Ishikawa (cell line): ENCODE measurements around the gene PRKCZ.

Source experiments
- CEBPB ChIP-seq: IDR thresholded peaks from 2 replicates; pipeline ENCODE4 v1.6.1; 2012
- CREB1 ChIP-seq: IDR thresholded peaks from 2 replicates; pipeline ENCODE4 v1.6.1; 2012; ENCODE audit warnings: low read depth
- EGR1 ChIP-seq: IDR thresholded peaks from 2 replicates; pipeline ENCODE4 v1.6.1; 2012
- EP300 ChIP-seq: IDR thresholded peaks from 2 replicates; pipeline ENCODE4 v1.6.1; 2012; ENCODE audit warnings: borderline replicate concordance
- FOXM1 ChIP-seq: IDR thresholded peaks from 2 replicates; pipeline ENCODE4 v1.6.1; 2012; ENCODE audit warnings: low read depth, borderline replicate concordance
- MAX ChIP-seq: IDR thresholded peaks from 2 replicates; pipeline ENCODE4 v1.6.1; 2012
- NFIC ChIP-seq: IDR thresholded peaks from 2 replicates; pipeline ENCODE4 v1.6.1; 2012
- RAD21 ChIP-seq: IDR thresholded peaks from 2 replicates; pipeline ENCODE4 v1.6.1; 2012; ENCODE audit warnings: low read depth
- TAF1 ChIP-seq: IDR thresholded peaks from 2 replicates; pipeline ENCODE4 v1.6.1; 2012; ENCODE audit warnings: low read depth, mild to moderate bottlenecking
- TCF12 ChIP-seq: IDR thresholded peaks from 2 replicates; pipeline ENCODE4 v1.6.1; 2012; ENCODE audit warnings: low read depth
- TEAD4 ChIP-seq: IDR thresholded peaks from 2 replicates; pipeline ENCODE4 v1.6.1; 2012
- YY1 ChIP-seq: IDR thresholded peaks from 2 replicates; pipeline ENCODE4 v1.6.1; 2012; ENCODE audit warnings: low read depth
- ZBTB7A ChIP-seq: IDR thresholded peaks from 2 replicates; pipeline ENCODE4 v1.6.1; 2012; ENCODE audit warnings: low read depth
- TF ChIP-seq, protein P1 (sequence below): IDR thresholded peaks from 2 replicates; pipeline ENCODE4 v1.6.1; 2012
- TF ChIP-seq, protein P2 (sequence below): IDR thresholded peaks from 2 replicates; pipeline ENCODE4 v1.6.1; 2012; ENCODE audit warnings: low read depth, mild to moderate bottlenecking

PRKCZ gene

GRCh38 chr1:2226525-2227345 lies 176.5 kb downstream of the PRKCZ start:
- peak; percentile 82; the same call in 1 of the 2 replicates for TF ChIP-seq ZBTB7A
- TF ChIP-seq NFIC: no peak

- TF ChIP-seq CEBPB (no peak), NFIC (0 out of 2 replicates have a peak, but pooled peaks have one; percentile 10), TEAD4 (peak; percentile 60), EGR1 (0 out of 2 replicates have a peak, but pooled peaks have one; percentile 22), ZBTB7A (no peak; the same call in 1 of the 2 replicates), TAF1 (peak; percentile 60; the same call in 1 of the 2 replicates)
- TF ChIP-seq, protein P1, sequence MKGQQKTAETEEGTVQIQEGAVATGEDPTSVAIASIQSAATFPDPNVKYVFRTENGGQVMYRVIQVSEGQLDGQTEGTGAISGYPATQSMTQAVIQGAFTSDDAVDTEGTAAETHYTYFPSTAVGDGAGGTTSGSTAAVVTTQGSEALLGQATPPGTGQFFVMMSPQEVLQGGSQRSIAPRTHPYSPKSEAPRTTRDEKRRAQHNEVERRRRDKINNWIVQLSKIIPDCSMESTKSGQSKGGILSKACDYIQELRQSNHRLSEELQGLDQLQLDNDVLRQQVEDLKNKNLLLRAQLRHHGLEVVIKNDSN: no peak
Measured at GRCh38 chr1:2227346-2228156, 177.3 kb downstream of the PRKCZ start.

GRCh38 chr1:2228157-2228594 lies 178.0 kb downstream of the PRKCZ start, which contains the start of gene SKI:
SKI (plus strand) TSS chr1:2228319; CDS start chr1:2228767, 448 bp downstream.
- no peak for TF ChIP-seq FOXM1
- TF ChIP-seq, protein P1: no peak
- TF ChIP-seq EP300: no peak

DNA sequence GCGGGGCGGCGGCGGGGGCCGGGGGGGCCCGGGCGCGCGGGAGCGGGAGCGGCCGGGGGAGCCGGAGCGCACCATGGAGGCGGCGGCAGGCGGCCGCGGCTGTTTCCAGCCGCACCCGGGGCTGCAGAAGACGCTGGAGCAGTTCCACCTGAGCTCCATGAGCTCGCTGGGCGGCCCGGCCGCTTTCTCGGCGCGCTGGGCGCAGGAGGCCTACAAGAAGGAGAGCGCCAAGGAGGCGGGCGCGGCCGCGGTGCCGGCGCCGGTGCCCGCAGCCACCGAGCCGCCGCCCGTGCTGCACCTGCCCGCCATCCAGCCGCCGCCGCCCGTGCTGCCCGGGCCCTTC lies 178.5 kb downstream of the PRKCZ start:
- TF ChIP-seq MAX: no peak
- TF ChIP-seq RAD21: no peak
- no peak for TF ChIP-seq TEAD4
- TF ChIP-seq, protein P1: no peak
- TF ChIP-seq NFIC: no peak
- no peak for TF ChIP-seq EGR1
- no peak for TF ChIP-seq EP300
- no peak for TF ChIP-seq ZBTB7A
- TF ChIP-seq, protein P2, sequence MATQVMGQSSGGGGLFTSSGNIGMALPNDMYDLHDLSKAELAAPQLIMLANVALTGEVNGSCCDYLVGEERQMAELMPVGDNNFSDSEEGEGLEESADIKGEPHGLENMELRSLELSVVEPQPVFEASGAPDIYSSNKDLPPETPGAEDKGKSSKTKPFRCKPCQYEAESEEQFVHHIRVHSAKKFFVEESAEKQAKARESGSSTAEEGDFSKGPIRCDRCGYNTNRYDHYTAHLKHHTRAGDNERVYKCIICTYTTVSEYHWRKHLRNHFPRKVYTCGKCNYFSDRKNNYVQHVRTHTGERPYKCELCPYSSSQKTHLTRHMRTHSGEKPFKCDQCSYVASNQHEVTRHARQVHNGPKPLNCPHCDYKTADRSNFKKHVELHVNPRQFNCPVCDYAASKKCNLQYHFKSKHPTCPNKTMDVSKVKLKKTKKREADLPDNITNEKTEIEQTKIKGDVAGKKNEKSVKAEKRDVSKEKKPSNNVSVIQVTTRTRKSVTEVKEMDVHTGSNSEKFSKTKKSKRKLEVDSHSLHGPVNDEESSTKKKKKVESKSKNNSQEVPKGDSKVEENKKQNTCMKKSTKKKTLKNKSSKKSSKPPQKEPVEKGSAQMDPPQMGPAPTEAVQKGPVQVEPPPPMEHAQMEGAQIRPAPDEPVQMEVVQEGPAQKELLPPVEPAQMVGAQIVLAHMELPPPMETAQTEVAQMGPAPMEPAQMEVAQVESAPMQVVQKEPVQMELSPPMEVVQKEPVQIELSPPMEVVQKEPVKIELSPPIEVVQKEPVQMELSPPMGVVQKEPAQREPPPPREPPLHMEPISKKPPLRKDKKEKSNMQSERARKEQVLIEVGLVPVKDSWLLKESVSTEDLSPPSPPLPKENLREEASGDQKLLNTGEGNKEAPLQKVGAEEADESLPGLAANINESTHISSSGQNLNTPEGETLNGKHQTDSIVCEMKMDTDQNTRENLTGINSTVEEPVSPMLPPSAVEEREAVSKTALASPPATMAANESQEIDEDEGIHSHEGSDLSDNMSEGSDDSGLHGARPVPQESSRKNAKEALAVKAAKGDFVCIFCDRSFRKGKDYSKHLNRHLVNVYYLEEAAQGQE: no peak
- no peak for TF ChIP-seq TCF12
- no peak for TF ChIP-seq CREB1
- TF ChIP-seq TAF1: no peak
- no peak for TF ChIP-seq YY1
- TF ChIP-seq CEBPB: no peak
- TF ChIP-seq FOXM1: no peak

DNA sequence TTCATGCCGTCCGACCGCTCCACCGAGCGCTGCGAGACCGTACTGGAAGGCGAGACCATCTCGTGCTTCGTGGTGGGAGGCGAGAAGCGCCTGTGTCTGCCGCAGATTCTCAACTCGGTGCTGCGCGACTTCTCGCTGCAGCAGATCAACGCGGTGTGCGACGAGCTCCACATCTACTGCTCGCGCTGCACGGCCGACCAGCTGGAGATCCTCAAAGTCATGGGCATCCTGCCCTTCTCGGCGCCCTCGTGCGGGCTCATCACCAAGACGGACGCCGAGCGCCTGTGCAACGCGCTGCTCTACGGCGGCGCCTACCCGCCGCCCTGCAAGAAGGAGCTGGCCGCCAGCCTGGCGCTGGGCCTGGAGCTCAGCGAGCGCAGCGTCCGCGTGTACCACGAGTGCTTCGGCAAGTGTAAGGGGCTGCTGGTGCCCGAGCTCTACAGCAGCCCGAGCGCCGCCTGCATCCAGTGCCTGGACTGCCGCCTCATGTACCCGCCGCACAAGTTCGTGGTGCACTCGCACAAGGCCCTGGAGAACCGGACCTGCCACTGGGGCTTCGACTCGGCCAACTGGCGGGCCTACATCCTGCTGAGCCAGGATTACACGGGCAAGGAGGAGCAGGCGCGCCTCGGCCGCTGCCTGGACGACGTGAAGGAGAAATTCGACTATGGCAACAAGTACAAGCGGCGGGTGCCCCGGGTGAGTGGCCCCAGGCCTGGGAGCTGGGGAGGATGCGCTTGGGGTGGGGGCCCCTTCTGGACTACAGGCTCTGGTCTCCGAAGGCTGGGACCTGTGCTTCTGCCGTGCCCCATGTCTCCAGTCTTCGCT lies 179.0 kb downstream of the PRKCZ start:
- no peak for TF ChIP-seq MAX
- no peak for TF ChIP-seq TEAD4
- TF ChIP-seq NFIC: no peak

DNA sequence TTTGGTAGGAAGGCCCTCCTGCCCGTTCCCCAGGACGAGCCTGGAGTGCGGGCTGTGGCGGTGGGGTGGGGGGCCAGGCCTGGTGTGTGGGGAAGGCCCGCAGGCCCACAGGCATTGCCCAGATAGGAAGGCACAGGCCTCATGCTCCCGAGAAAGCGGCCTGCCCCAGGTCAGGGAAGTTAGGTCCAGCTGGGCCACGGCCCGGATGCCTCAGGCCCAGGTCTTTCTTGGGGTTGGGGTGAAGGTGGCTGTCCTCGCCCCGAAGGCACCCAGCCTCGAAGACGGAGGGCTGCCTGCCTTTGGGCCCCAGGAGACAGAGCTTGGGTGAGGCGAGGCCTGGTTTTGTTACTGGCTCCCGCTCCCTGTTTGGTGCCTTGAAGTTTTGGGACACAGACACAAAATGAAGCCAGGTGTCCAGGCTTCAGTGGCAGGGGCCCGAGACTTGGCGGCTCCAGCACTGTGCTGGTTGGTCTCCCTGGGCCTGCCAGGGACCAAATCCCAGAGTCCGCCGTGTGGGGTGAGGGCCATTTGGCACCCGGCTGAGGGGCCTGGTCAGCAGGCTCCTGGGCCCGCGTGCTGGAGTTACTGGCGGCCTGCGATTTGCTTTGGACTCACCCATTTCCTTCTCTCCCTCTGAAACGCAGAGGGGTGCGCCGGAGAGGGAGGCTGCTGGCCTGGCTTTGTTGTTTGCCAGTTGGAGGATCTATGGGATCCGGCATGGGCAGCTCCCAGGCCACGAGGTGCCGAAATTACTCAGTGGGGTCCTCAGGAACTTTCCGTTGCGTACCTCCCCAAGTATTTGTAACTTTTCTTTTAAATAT lies 179.9 kb downstream of the PRKCZ start:
- TF ChIP-seq EGR1 (no peak), RAD21 (no peak), TEAD4 (no peak), EP300 (no peak), CREB1 (no peak), TCF12 (no peak), NFIC (no peak), YY1 (no peak), MAX (no peak)
- TF ChIP-seq, protein P1: no peak
- TF ChIP-seq, protein P2: no peak
